Mucosa of stomach (tissue), 1 donor: ENCODE results near the gene RHBDL3.

Experiments
- H3K27me3 ChIP-seq: one replicate; pipeline ENCODE4 v1.7.0; 2013; ENCODE audit warnings: mild to moderate bottlenecking, low read length; ENCODE audit not compliant: control insufficient read depth, insufficient read depth
- H3K36me3 ChIP-seq: one replicate; pipeline ENCODE4 v1.7.0; 2013; ENCODE audit warnings: low read length; ENCODE audit not compliant: control insufficient read depth, insufficient read depth
- H3K4me1 ChIP-seq: one replicate; pipeline ENCODE4 v1.7.0; 2013; ENCODE audit warnings: mild to moderate bottlenecking, low read length; ENCODE audit not compliant: control insufficient read depth, insufficient read depth
- H3K4me3 ChIP-seq: one replicate; pipeline ENCODE4 v1.7.0; 2013; ENCODE audit warnings: low read length
- H3K9ac ChIP-seq: one replicate; pipeline ENCODE4 v1.7.0; 2013; ENCODE audit warnings: mild to moderate bottlenecking, low read length, moderate library complexity
- H3K9me3 ChIP-seq: one replicate; pipeline ENCODE4 v1.7.0; 2013; ENCODE audit warnings: mild to moderate bottlenecking, low read length, moderate library complexity; ENCODE audit not compliant: control insufficient read depth
- donor health status: Pancreatic carcinoma.

RHBDL3 gene

DNA sequence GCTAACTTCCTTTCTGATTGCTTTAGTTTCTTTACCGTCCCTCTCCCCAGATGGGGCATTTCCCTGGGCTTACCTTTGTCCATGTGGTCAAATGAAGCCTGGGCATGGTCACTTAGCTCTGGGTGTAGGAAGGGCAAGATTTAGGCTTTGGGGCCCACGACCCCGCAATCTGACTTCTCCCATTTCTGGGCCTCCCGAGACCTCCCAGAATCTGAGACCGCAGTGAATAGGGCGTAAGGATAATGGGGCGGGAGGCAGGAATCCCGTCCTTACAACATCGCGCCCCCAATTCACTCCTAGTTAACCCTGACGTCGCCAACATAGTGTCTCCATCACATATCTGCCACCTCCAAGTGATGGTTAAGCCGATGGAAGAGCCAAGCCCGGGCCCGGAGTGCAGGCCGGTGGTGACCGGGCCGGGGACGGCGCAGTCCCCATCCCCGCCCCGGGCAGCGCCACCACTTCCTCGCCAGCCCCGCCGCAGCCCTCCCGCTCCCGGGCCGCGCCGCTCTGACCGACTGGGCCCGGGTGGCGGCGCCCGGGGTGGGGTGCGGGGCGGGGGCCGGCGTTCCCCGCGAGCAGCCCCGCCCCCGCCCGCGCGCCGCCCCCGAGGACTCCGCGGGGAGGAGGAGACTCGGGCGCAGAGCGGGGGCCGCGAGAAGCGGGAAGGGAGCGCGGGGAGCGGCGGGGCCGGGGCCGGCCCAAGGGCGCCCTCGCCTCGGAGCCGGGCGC lies at the start of gene RHBDL3:
Gene RHBDL3, plus strand, starts transcription at position 641 of the 732 bp plus-strand sequence. CDS start 358 bp downstream, outside the sequence.
- Histone ChIP-seq H3K4me1 (peaks cover 12% of the 10 kb centered on the region), H3K36me3 (no peaks in the 10 kb centered on the region), H3K9me3 (no peaks in the 10 kb centered on the region), H3K27me3 (peaks cover 79% of the 10 kb centered on the region), H3K4me3 (no peak within 1 kb of the TSS), H3K9ac (peak within 1 kb of the TSS; percentile 28)

- Histone ChIP-seq H3K36me3 (no peaks in the 10 kb centered on the region), H3K4me3 (no peak overlapping the region)
Observed at GRCh38 chr17:32222621-32223020, 43.0 kb upstream of the RHBDL3 start.

DNA sequence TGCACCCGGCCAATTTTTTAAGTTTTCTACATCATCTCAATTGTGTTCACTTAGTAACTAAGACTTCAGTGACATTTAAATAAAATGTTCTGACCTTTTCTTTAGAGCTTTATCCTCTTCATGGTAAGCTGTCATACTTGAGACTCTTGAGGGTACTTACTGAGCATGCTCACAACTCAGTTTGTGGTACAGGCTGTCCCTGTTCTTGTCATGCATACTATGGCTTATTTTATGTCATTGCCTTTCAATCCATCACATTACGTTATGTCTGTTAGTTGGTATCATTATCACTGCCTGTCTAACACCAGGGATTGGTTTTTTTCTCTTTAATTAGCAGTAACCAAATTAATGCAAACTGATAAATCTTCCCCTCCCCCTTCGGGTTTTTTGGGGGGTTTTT lies 41.9 kb upstream of the RHBDL3 start:
- Histone ChIP-seq H3K9ac (no peak overlapping the region), H3K9me3 (no peaks in the 10 kb centered on the region), H3K36me3 (no peaks in the 10 kb centered on the region), H3K27me3 (no peaks in the 10 kb centered on the region), H3K4me3 (no peak overlapping the region), H3K4me1 (no peaks in the 10 kb centered on the region)

More at GRCh38 chr17:32222621-32223020, 43.0 kb upstream of the RHBDL3 start:
- Histone ChIP-seq H3K9me3 (no peaks in the 10 kb centered on the region), H3K27me3 (no peaks in the 10 kb centered on the region), H3K9ac (no peak overlapping the region), H3K4me1 (no peaks in the 10 kb centered on the region)

DNA sequence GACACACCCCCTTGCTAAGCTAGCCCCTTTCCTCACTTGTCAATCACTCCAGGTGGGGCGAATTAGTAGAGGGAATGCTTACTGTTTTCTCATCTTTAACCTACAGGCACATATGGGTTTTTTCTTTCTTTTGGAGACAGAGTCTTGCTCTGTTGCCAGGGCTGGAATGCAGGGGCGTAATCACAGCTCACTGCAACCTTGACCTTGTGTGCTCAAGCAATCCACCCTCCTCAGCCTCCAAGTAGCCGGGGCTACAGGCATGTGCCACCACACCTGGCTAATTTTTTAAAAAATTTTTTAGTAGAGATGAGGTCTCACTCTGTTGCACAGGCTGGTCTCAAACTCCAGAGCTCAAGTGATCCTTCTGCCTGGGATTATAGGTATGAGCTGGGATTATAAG lies 38.7 kb upstream of the RHBDL3 start:
- Histone ChIP-seq H3K9ac (no peak overlapping the region), H3K4me1 (no peaks in the 10 kb centered on the region), H3K9me3 (no peaks in the 10 kb centered on the region), H3K4me3 (no peak overlapping the region), H3K27me3 (no peaks in the 10 kb centered on the region), H3K36me3 (no peaks in the 10 kb centered on the region)

- Histone ChIP-seq H3K27me3 (no peaks in the 10 kb centered on the region), H3K4me3 (no peak overlapping the region), H3K36me3 (no peaks in the 10 kb centered on the region), H3K9ac (no peak overlapping the region), H3K4me1 (no peaks in the 10 kb centered on the region), H3K9me3 (no peaks in the 10 kb centered on the region)
Observed at GRCh38 chr17:32227910-32228309, 37.7 kb upstream of the RHBDL3 start.

DNA sequence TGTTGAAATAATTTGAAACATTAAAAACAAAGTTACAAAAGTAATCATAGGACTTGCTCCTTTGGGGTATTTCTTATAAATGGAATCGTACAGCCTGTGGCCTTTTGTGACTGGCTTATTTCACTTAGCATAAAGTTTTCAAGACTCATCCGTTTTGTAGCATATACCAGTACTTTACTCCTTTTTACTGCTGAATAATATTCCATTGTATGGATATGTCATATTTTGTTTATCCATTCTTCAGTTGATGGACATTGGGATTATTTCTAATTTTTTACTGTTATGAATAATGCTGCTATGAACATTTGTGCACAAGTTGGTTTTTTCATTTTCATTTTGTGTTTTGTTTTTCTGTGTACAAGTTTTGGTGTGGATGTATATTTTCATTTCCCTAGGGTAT lies 30.0 kb upstream of the RHBDL3 start:
- Histone ChIP-seq H3K9me3 (no peaks in the 10 kb centered on the region), H3K36me3 (no peaks in the 10 kb centered on the region), H3K9ac (no peak overlapping the region), H3K27me3 (no peaks in the 10 kb centered on the region), H3K4me3 (no peak overlapping the region), H3K4me1 (no peaks in the 10 kb centered on the region)

DNA sequence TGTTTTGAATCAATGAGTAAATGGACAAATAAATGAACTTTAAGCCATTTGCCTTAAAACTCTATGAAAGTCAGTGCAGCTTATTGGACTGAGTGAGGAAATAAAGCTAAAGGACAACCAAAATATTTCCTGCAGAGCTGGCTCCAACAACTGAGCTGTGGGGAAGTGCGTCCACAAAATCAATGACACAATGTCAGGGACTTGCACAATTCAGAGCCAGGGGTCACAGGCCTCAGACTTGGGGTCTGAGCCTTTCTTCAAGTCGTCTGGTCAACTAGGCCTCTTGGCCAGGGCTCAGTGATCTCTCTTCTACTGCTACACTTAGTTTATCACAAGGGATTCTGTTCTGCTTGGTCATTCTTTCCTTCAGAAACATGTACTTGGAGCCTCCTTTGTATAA lies 26.2 kb upstream of the RHBDL3 start:
- no peaks in the 10 kb centered on the region for H3K36me3 ChIP-seq
- H3K4me1 ChIP-seq, result no peaks in the 10 kb centered on the region
- no peak overlapping the region for H3K4me3 ChIP-seq
- no peaks in the 10 kb centered on the region for H3K9me3 ChIP-seq
- no peaks in the 10 kb centered on the region for H3K27me3 ChIP-seq
- H3K9ac ChIP-seq, result no peak overlapping the region

GRCh38 chr17:32240750-32241149 lies 24.9 kb upstream of the RHBDL3 start:
- no peaks in the 10 kb centered on the region for H3K27me3 ChIP-seq
- H3K9ac ChIP-seq, result no peak overlapping the region
- H3K4me1 ChIP-seq, result no peaks in the 10 kb centered on the region
- no peak overlapping the region for H3K4me3 ChIP-seq
- no peaks in the 10 kb centered on the region for H3K9me3 ChIP-seq
- H3K36me3 ChIP-seq, result no peaks in the 10 kb centered on the region

- H3K4me3 ChIP-seq, result no peak overlapping the region
- no peak overlapping the region for H3K9ac ChIP-seq
- no peaks in the 10 kb centered on the region for H3K9me3 ChIP-seq
- no peaks in the 10 kb centered on the region for H3K36me3 ChIP-seq
- no peaks in the 10 kb centered on the region for H3K4me1 ChIP-seq
- no peaks in the 10 kb centered on the region for H3K27me3 ChIP-seq
Observed at GRCh38 chr17:32241640-32242039, 24.0 kb upstream of the RHBDL3 start.

- Histone ChIP-seq H3K27me3 (no peaks in the 10 kb centered on the region), H3K36me3 (no peaks in the 10 kb centered on the region), H3K4me3 (no peak overlapping the region), H3K9ac (no peak overlapping the region), H3K4me1 (no peaks in the 10 kb centered on the region), H3K9me3 (no peaks in the 10 kb centered on the region)
Observed at GRCh38 chr17:32249475-32249874, 16.2 kb upstream of the RHBDL3 start.

DNA sequence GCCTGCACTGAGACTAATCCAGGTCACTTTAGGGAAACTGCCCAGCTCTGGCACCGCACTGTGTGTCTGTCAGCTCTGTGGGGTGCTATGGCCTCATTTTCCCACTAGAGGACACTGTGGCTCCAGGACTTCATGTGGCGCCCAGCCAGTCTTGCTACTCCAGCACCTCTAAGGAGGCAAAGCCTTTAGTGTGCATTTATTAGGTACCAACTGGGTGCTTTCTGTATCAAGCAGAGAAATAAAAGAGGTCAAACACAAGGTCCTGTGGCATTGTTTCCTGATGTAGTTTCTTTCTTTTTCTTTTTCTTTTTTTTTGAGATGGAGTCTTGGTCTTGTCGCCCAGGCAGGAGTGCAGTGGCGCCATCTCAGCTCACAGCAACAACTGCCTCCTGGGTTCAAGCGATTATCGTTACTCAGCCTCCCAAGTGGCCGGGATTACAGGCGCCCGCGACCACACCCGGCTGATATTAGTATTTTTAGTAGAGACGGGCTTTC lies 12.5 kb upstream of the RHBDL3 start:
- H3K9me3 ChIP-seq, result no peaks in the 10 kb centered on the region
- H3K36me3 ChIP-seq, result no peaks in the 10 kb centered on the region
- H3K4me3 ChIP-seq, result no peak overlapping the region
- H3K4me1 ChIP-seq, result peaks cover 7% of the 10 kb centered on the region
- no peaks in the 10 kb centered on the region for H3K27me3 ChIP-seq
- no peak overlapping the region for H3K9ac ChIP-seq

DNA sequence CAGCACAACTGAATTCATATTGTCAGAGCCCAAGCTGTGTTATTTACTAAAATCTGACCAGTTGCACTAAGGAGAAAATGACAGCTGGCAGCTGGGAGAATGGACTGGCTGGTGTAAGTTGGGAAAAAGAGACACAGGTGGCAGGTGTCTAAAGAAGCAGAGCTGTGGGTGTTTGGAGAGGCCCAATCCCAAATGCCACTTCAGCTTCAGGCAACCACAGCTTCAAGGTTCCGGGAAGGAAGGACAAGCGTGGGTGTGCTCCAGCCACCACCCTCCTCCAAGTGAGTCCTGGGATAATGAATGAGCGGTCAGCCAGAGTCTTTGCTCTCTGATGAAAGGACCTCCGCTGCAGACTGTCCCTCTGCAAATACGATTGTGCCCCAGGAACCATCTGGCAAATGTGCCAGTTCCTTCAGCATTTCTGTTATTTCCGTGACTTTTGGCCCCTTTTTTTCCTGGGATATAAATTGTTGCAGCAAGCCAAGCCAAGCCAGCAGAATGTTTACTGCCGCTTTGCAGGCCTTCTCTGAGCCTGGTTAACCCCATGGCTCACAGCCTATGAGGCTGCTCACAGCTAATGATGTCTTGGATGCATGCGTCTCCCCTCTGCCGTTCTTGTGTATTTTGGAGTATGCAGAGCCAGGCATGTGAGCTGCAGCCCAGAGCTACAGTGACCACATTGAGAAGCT lies 9.5 kb upstream of the RHBDL3 start:
- H3K27me3 ChIP-seq, result peaks cover 3% of the 10 kb centered on the region
- no peak overlapping the region for H3K4me3 ChIP-seq
- peaks cover 7% of the 10 kb centered on the region for H3K4me1 ChIP-seq
- H3K9ac ChIP-seq, result no peak overlapping the region
- H3K9me3 ChIP-seq, result no peaks in the 10 kb centered on the region
- no peaks in the 10 kb centered on the region for H3K36me3 ChIP-seq
